DND-41 (cell line): ENCODE data around the gene SWI5.

Experiments
- CTCF ChIP-seq: IDR thresholded peaks from 2 replicates; pipeline ENCODE4 v1.5.1; 2012; ENCODE audit warnings: borderline replicate concordance, low read length, moderate library complexity, mild to moderate bottlenecking; ENCODE audit not compliant: poor library complexity, severe bottlenecking; ENCODE audit errors: extremely low read depth
- EZH2 ChIP-seq: IDR thresholded peaks from 3 replicates; pipeline ENCODE4 v1.6.1; 2012; ENCODE audit warnings: borderline replicate concordance, low read depth, mild to moderate bottlenecking, moderate library complexity, low read length, inconsistent platforms; ENCODE audit not compliant: severe bottlenecking

DNA sequence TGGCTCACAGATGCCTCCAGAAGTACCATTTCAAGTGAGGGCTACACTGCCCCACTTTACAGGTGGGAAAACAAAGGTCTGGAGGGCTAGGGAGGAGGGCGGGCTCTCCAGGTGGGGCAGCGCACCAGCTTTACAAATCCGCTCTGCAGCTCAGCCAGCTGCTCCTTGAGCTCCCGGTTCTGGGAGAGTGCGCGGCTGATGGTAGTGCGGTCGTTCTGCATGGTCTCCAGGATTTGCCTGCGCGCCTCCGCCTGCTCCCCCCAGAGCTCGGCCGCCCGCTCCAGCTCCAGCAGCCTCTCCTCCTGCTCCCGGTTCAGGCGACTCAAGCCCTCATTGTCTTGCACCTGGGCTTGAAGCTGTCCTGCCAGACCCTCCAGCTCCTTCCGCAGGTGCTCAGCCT, 15.7 kb upstream of the SWI5 start:
- TF ChIP-seq CTCF (no peak), EZH2 (no peak)
